Skeletal muscle satellite cell (primary cell): ENCODE results near the gene CD8A.
"Not testable (repeated sequence)": the region's sequence is repeated elsewhere in the genome, so short reads cannot be mapped to it uniquely, and the experiment has no call there.

ENCODE experiments used
- H3K27me3 ChIP-seq: 2 replicates; pipeline ENCODE4 v1.7.0; 2013; ENCODE audit warnings: low read length; ENCODE audit not compliant: control insufficient read depth, insufficient read depth
- H3K36me3 ChIP-seq: 2 replicates; pipeline ENCODE4 v1.7.0; 2013; ENCODE audit warnings: mild to moderate bottlenecking, control low read depth, low read length; ENCODE audit not compliant: insufficient read depth
- H3K4me1 ChIP-seq: 2 replicates; pipeline ENCODE4 v1.7.0; 2013; ENCODE audit warnings: low read length; ENCODE audit not compliant: control insufficient read depth, insufficient read depth
- H3K4me2 ChIP-seq: 2 replicates; pipeline ENCODE4 v1.7.0; 2013; ENCODE audit warnings: mild to moderate bottlenecking, low read length
- H3K4me3 ChIP-seq: 2 replicates; pipeline ENCODE4 v1.7.0; 2013; ENCODE audit warnings: low read length
- H3K9ac ChIP-seq: 2 replicates; pipeline ENCODE4 v1.7.0; 2013; ENCODE audit warnings: mild to moderate bottlenecking, low read depth, low read length, moderate library complexity
- H3K9me3 ChIP-seq: replicated peaks from 2 replicates; pipeline ENCODE4 v1.7.0; 2013; ENCODE audit warnings: mild to moderate bottlenecking, control low read depth, low read length

CD8A gene

GRCh38 chr2:86750240-86750839, 40.4 kb downstream of the CD8A start:
- H3K27me3 ChIP-seq: no peaks in the 10 kb centered on the region
- peaks cover 9% of the 10 kb centered on the region for H3K36me3 ChIP-seq

GRCh38 chr2:86747711-86748639, 42.7 kb downstream of the CD8A start:
- H3K4me2 ChIP-seq: no peak overlapping the region

More at GRCh38 chr2:86750240-86750839, 40.4 kb downstream of the CD8A start:
- Histone ChIP-seq H3K4me3 (no peak overlapping the region), H3K9ac (no peak overlapping the region), H3K4me1 (peaks cover 7% of the 10 kb centered on the region), H3K4me2 (no peak overlapping the region), H3K9me3 (no peaks in the 10 kb centered on the region)

GRCh38 chr2:86746939-86747338, 43.8 kb downstream of the CD8A start:
- H3K27me3 ChIP-seq: no peaks in the 10 kb centered on the region
- no peak overlapping the region for H3K4me2 ChIP-seq
- H3K4me3 ChIP-seq: no peak overlapping the region
- H3K9me3 ChIP-seq: no peaks in the 10 kb centered on the region
- peaks cover 7% of the 10 kb centered on the region for H3K4me1 ChIP-seq
- H3K9ac ChIP-seq: no peak overlapping the region
- peaks cover 4% of the 10 kb centered on the region for H3K36me3 ChIP-seq

More at GRCh38 chr2:86747711-86748639, 42.7 kb downstream of the CD8A start:
- peaks cover 10% of the 10 kb centered on the region for H3K36me3 ChIP-seq
- no peaks in the 10 kb centered on the region for H3K27me3 ChIP-seq
- H3K9me3 ChIP-seq: no peaks in the 10 kb centered on the region
- H3K9ac ChIP-seq: no peak overlapping the region
- peaks cover 7% of the 10 kb centered on the region for H3K4me1 ChIP-seq
- no peak overlapping the region for H3K4me3 ChIP-seq

- Histone ChIP-seq H3K9ac (no peak overlapping the region), H3K4me2 (no peak overlapping the region), H3K36me3 (peaks cover 4% of the 10 kb centered on the region), H3K9me3 (no peaks in the 10 kb centered on the region), H3K27me3 (no peaks in the 10 kb centered on the region), H3K4me3 (no peak overlapping the region), H3K4me1 (peaks cover 7% of the 10 kb centered on the region)
These were observed 46.6 kb downstream of the CD8A start for GRCh38 chr2:86744152-86744551.

GRCh38 chr2:86741889-86742498, 48.7 kb downstream of the CD8A start:
- H3K4me2 ChIP-seq, H3K36me3 ChIP-seq, H3K9ac ChIP-seq, H3K27me3 ChIP-seq, H3K4me3 ChIP-seq, H3K9me3 ChIP-seq, H3K4me1 ChIP-seq: not testable (repeated sequence)

GRCh38 chr2:86739889-86740288, 50.8 kb downstream of the CD8A start:
- not testable (repeated sequence) for H3K27me3 ChIP-seq, H3K9me3 ChIP-seq, H3K4me3 ChIP-seq, H3K4me1 ChIP-seq, H3K36me3 ChIP-seq, H3K4me2 ChIP-seq, H3K9ac ChIP-seq

GRCh38 chr2:86739485-86739884, 51.2 kb downstream of the CD8A start:
- H3K9me3 ChIP-seq, H3K27me3 ChIP-seq, H3K4me3 ChIP-seq, H3K9ac ChIP-seq, H3K36me3 ChIP-seq, H3K4me1 ChIP-seq, H3K4me2 ChIP-seq: not testable (repeated sequence)

GRCh38 chr2:86734896-86735295, 55.8 kb downstream of the CD8A start:
- H3K9me3 ChIP-seq, H3K4me3 ChIP-seq, H3K4me1 ChIP-seq, H3K4me2 ChIP-seq, H3K36me3 ChIP-seq, H3K27me3 ChIP-seq, H3K9ac ChIP-seq: not testable (repeated sequence)
